Measurements from ENCODE around the gene PLEKHG1.

The PLEKHG1 gene

GRCh38 chr6:150622476-150622875, 22.8 kb downstream of the PLEKHG1 start:
- peak overlapping the region; percentile 40 for H3K9ac ChIP-seq (ENCODE audit: low read length)
- peak overlapping the region; percentile 59 for H3K4me2 ChIP-seq (ENCODE audit: low read depth, low read length, poor library complexity, severe bottlenecking)
- H3K4me3 ChIP-seq (ENCODE audit: insufficient read depth, low read length, poor library complexity, severe bottlenecking), result peak overlapping the region; percentile 20
- no peaks in the 10 kb centered on the region for H3K36me3 ChIP-seq (ENCODE audit: low read length)
- H3K9me3 ChIP-seq (ENCODE audit: insufficient read depth, low read length), result no peaks in the 10 kb centered on the region
- no peaks in the 10 kb centered on the region for H4K20me1 ChIP-seq (ENCODE audit: low read depth, low read length)
- H2AFZ ChIP-seq (ENCODE audit: low read depth, low read length, severe bottlenecking), result no peak overlapping the region
- H3K79me2 ChIP-seq (ENCODE audit: insufficient read depth, low read length), result no peaks in the 10 kb centered on the region
- TF ChIP-seq EZH2phosphoT487 (conservative IDR thresholded peaks at IDR 0.05; ENCODE audit: low read length) (no peak), CTCF (IDR thresholded peaks at IDR 0.05; ENCODE audit: insufficient read depth, low read length, poor library complexity, severe bottlenecking) (no peak)
- H3K27me3 ChIP-seq (ENCODE audit: low read length), result no peaks in the 10 kb centered on the region
- no peaks in the 10 kb centered on the region for H3K9me2 ChIP-seq (replicated peaks; ENCODE audit: insufficient read depth, low read length)
- peak overlapping the region; percentile 87 for H3K27ac ChIP-seq (ENCODE audit: low read depth, low read length)
- H3F3A ChIP-seq (ENCODE audit: insufficient read depth), result peaks cover 17% of the 10 kb centered on the region

- H3K9me3 ChIP-seq (ENCODE audit: insufficient read depth, low read length), result no peaks in the 10 kb centered on the region
- TF ChIP-seq EZH2phosphoT487 (conservative IDR thresholded peaks at IDR 0.05; ENCODE audit: low read length), result no peak
- no peak for TF ChIP-seq CTCF (IDR thresholded peaks at IDR 0.05; ENCODE audit: insufficient read depth, low read length, poor library complexity, severe bottlenecking)
- H3K27ac ChIP-seq (ENCODE audit: low read depth, low read length), result peak overlapping the region; percentile 97
- peak overlapping the region; percentile 51 for H3K9ac ChIP-seq (ENCODE audit: low read length)
- H3K4me3 ChIP-seq (ENCODE audit: insufficient read depth, low read length, poor library complexity, severe bottlenecking), result peak overlapping the region; percentile 4
- no peaks in the 10 kb centered on the region for H3K79me2 ChIP-seq (ENCODE audit: insufficient read depth, low read length)
- H3F3A ChIP-seq (ENCODE audit: insufficient read depth), result peaks cover 17% of the 10 kb centered on the region
- no peaks in the 10 kb centered on the region for H3K9me2 ChIP-seq (replicated peaks; ENCODE audit: insufficient read depth, low read length)
- H3K36me3 ChIP-seq (ENCODE audit: low read length), result no peaks in the 10 kb centered on the region
- H3K27me3 ChIP-seq (ENCODE audit: low read length), result no peaks in the 10 kb centered on the region
- H2AFZ ChIP-seq (ENCODE audit: low read depth, low read length, severe bottlenecking), result peak overlapping the region; percentile 18
- H4K20me1 ChIP-seq (ENCODE audit: low read depth, low read length), result no peaks in the 10 kb centered on the region
- H3K4me2 ChIP-seq (ENCODE audit: low read depth, low read length, poor library complexity, severe bottlenecking), result peak overlapping the region; percentile 60
Observed at GRCh38 chr6:150622941-150623874, 23.5 kb downstream of the PLEKHG1 start.

GRCh38 chr6:150624191-150624590, 24.5 kb downstream of the PLEKHG1 start:
- H3K27ac ChIP-seq (ENCODE audit: low read depth, low read length), result peak overlapping the region; percentile 97
- no peaks in the 10 kb centered on the region for H3K36me3 ChIP-seq (ENCODE audit: low read length)
- peaks cover 17% of the 10 kb centered on the region for H3F3A ChIP-seq (ENCODE audit: insufficient read depth)
- no peaks in the 10 kb centered on the region for H3K9me2 ChIP-seq (replicated peaks; ENCODE audit: insufficient read depth, low read length)
- H3K9me3 ChIP-seq (ENCODE audit: insufficient read depth, low read length), result no peaks in the 10 kb centered on the region
- H3K27me3 ChIP-seq (ENCODE audit: low read length), result no peaks in the 10 kb centered on the region
- H3K9ac ChIP-seq (ENCODE audit: low read length), result peak overlapping the region; percentile 51
- peak overlapping the region; percentile 4 for H3K4me3 ChIP-seq (ENCODE audit: insufficient read depth, low read length, poor library complexity, severe bottlenecking)
- H2AFZ ChIP-seq (ENCODE audit: low read depth, low read length, severe bottlenecking), result no peak overlapping the region
- peak overlapping the region; percentile 60 for H3K4me2 ChIP-seq (ENCODE audit: low read depth, low read length, poor library complexity, severe bottlenecking)
- no peaks in the 10 kb centered on the region for H4K20me1 ChIP-seq (ENCODE audit: low read depth, low read length)
- no peak for TF ChIP-seq CTCF (IDR thresholded peaks at IDR 0.05; ENCODE audit: insufficient read depth, low read length, poor library complexity, severe bottlenecking)
- TF ChIP-seq EZH2phosphoT487 (conservative IDR thresholded peaks at IDR 0.05; ENCODE audit: low read length), result no peak
- H3K79me2 ChIP-seq (ENCODE audit: insufficient read depth, low read length), result no peaks in the 10 kb centered on the region
